H9 (cell line): Measurements from ENCODE around the gene DUOXA1. TPM values are rescaled to one million over a fixed set of nuclear protein-coding genes. Genes with fewer than 3 reads are reported as not detected.
A peak's percentile ranks its signal among the peaks of the same experiment; 100 is the strongest.

Source experiments
- DNase-seq: peaks from one replicate; pipeline ENCODE4 v3.0.0-alpha.2; 2017
- H2AFZ ChIP-seq: one replicate; pipeline ENCODE4 v1.6.1; 2013; ENCODE audit warnings: mild to moderate bottlenecking, low read length, control low read depth, moderate library complexity
- H2AK5ac ChIP-seq: 2 replicates; pipeline ENCODE4 v1.6.1; 2013; ENCODE audit warnings: low read length, control low read depth, mixed read lengths; ENCODE audit not compliant: insufficient read length
- H2BK120ac ChIP-seq: one replicate; pipeline ENCODE4 v1.6.1; 2013; ENCODE audit warnings: low read depth, mild to moderate bottlenecking, low read length, control low read depth, inconsistent platforms; ENCODE audit not compliant: poor library complexity, severe bottlenecking
- H2BK12ac ChIP-seq: 2 replicates; pipeline ENCODE4 v1.6.1; 2013; ENCODE audit warnings: low read length, control low read depth, mixed read lengths, low read depth; ENCODE audit not compliant: insufficient read length
- H2BK15ac ChIP-seq: 2 replicates; pipeline ENCODE4 v1.6.1; 2013; ENCODE audit warnings: low read depth, low read length, control low read depth
- H2BK20ac ChIP-seq: one replicate; pipeline ENCODE4 v1.6.1; 2013; ENCODE audit warnings: low read depth, mild to moderate bottlenecking, low read length, control low read depth, inconsistent platforms; ENCODE audit not compliant: poor library complexity, severe bottlenecking
- H2BK5ac ChIP-seq: 2 replicates; pipeline ENCODE4 v1.6.1; 2013; ENCODE audit warnings: low read length, control low read depth, mixed read lengths; ENCODE audit not compliant: insufficient read length
- H3K14ac ChIP-seq: 2 replicates; pipeline ENCODE4 v1.6.1; 2013; ENCODE audit warnings: low read length, control low read depth; ENCODE audit not compliant: insufficient read depth
- H3K18ac ChIP-seq: 2 replicates; pipeline ENCODE4 v1.6.1; 2013; ENCODE audit warnings: low read depth, mild to moderate bottlenecking, mixed read lengths, low read length, control low read depth; ENCODE audit not compliant: insufficient read length
- H3K23ac ChIP-seq: 2 replicates; pipeline ENCODE4 v1.6.1; 2013; ENCODE audit warnings: low read length, control low read depth, mixed read lengths, low read depth; ENCODE audit not compliant: insufficient read length
- H3K23me2 ChIP-seq: 2 replicates; pipeline ENCODE4 v1.6.1; 2013; ENCODE audit warnings: low read depth, mild to moderate bottlenecking, mixed read lengths, low read length, control low read depth; ENCODE audit not compliant: insufficient read length, poor library complexity, severe bottlenecking
- H3K27ac ChIP-seq: 2 replicates; pipeline ENCODE4 v1.5.1; 2013; ENCODE audit warnings: low read length, control low read depth, mixed read lengths, low read depth; ENCODE audit not compliant: insufficient read length
- H3K27me3 ChIP-seq: 2 replicates; pipeline ENCODE4 v1.6.1; 2013; ENCODE audit warnings: low read length, control low read depth, inconsistent platforms; ENCODE audit not compliant: insufficient read depth
- H3K4ac ChIP-seq: 2 replicates; pipeline ENCODE4 v1.6.1; 2013; ENCODE audit warnings: low read depth, mild to moderate bottlenecking, control low read depth, inconsistent platforms, low read length, moderate library complexity
- H3K4me1 ChIP-seq: 2 replicates; pipeline ENCODE4 v1.6.1; 2013; ENCODE audit warnings: low read length, control low read depth, inconsistent platforms; ENCODE audit not compliant: insufficient read depth
- H3K4me2 ChIP-seq: 2 replicates; pipeline ENCODE4 v1.6.1; 2013; ENCODE audit warnings: low read length, control low read depth, mixed read lengths; ENCODE audit not compliant: insufficient read length, insufficient read depth
- H3K56ac ChIP-seq: 2 replicates; pipeline ENCODE4 v1.6.1; 2013; ENCODE audit warnings: low read depth, mild to moderate bottlenecking, mixed read lengths, low read length, control low read depth; ENCODE audit not compliant: insufficient read length
- H3K79me1 ChIP-seq: 2 replicates; pipeline ENCODE4 v1.6.1; 2013; ENCODE audit warnings: low read depth, mild to moderate bottlenecking, moderate library complexity, low read length, control low read depth, inconsistent platforms; ENCODE audit not compliant: insufficient read depth, poor library complexity, severe bottlenecking
- H3K79me2 ChIP-seq: 2 replicates; pipeline ENCODE4 v1.6.1; 2013; ENCODE audit warnings: low read length, control low read depth, inconsistent platforms; ENCODE audit not compliant: insufficient read depth
- H3K9ac ChIP-seq: 2 replicates; pipeline ENCODE4 v1.6.1; 2013; ENCODE audit warnings: low read length, control low read depth, mixed read lengths; ENCODE audit not compliant: insufficient read length; ENCODE audit errors: extremely low read depth
- H3K9me3 ChIP-seq: one replicate; pipeline ENCODE4 v1.6.1; 2013; ENCODE audit warnings: low read depth, low read length, inconsistent platforms; ENCODE audit not compliant: control insufficient read depth
- H3T11ph ChIP-seq: one replicate; pipeline ENCODE4 v1.6.1; 2013; ENCODE audit warnings: mild to moderate bottlenecking, low read length, control low read depth, inconsistent platforms
- H4K20me1 ChIP-seq: one replicate; pipeline ENCODE4 v1.6.1; 2013; ENCODE audit not compliant: control insufficient read depth, insufficient read length, insufficient read depth
- H4K5ac ChIP-seq: 2 replicates; pipeline ENCODE4 v1.6.1; 2013; ENCODE audit warnings: low read depth, mild to moderate bottlenecking, mixed read lengths, low read length, control low read depth; ENCODE audit not compliant: insufficient read length
- H4K8ac ChIP-seq: replicated peaks from 2 replicates; pipeline ENCODE4 v1.6.1; 2013; ENCODE audit warnings: low read length, control low read depth, mixed read lengths, low read depth; ENCODE audit not compliant: insufficient read length
- H4K91ac ChIP-seq: 2 replicates; pipeline ENCODE4 v1.6.1; 2013; ENCODE audit warnings: low read depth, mild to moderate bottlenecking, moderate library complexity, mixed read lengths, low read length, control low read depth; ENCODE audit not compliant: insufficient read length
- H3K27ac Mint-ChIP-seq, 3 experiments: 2 replicates in 2 of 3; 3 replicates in 1 of 3; pipeline ENCODE4 v1.8.0; 2020 to 2021; ENCODE audit warnings: mixed read lengths in 3 of 3, mild to moderate bottlenecking in 1 of 3, moderate library complexity in 1 of 3
- H3K27me3 Mint-ChIP-seq: 2 replicates; pipeline ENCODE4 v1.8.0; 2021; ENCODE audit warnings: low read depth, mild to moderate bottlenecking, moderate library complexity, mixed read lengths
- H3K36me3 Mint-ChIP-seq, 3 experiments: 2 replicates in 2 of 3; 3 replicates in 1 of 3; pipeline ENCODE4 v1.8.0; 2020 to 2021; ENCODE audit warnings: low read depth in 3 of 3, mixed read lengths in 3 of 3; ENCODE audit not compliant: insufficient read depth in 1 of 3
- H3K4me1 Mint-ChIP-seq, 2 experiments: 2 replicates each; pipeline ENCODE4 v1.8.0; 2020; ENCODE audit warnings: mixed read lengths in 2 of 2
- H3K4me3 Mint-ChIP-seq, 2 experiments: 2 replicates in 1 of 2; 3 replicates in 1 of 2; pipeline ENCODE4 v1.8.0; 2020 to 2021; ENCODE audit warnings: mild to moderate bottlenecking in 2 of 2, mixed read lengths in 2 of 2, moderate library complexity in 1 of 2
- H3K9me3 Mint-ChIP-seq, 2 experiments: 2 replicates in 1 of 2; 3 replicates in 1 of 2; pipeline ENCODE4 v1.8.0; 2020; ENCODE audit warnings: mild to moderate bottlenecking in 2 of 2, mixed read lengths in 2 of 2, moderate library complexity in 1 of 2
- WGBS: extraction: QIAGEN DNeasy Blood & Tissue Kit; methylation state at CpG from one replicate; pipeline ENCODE4 v1.1.7; 2013; ENCODE audit warnings: missing lambda C conversion rate, low lambda C conversion rate, mixed read lengths; ENCODE audit not compliant: insufficient read length; ENCODE audit errors: extremely low coverage; 5-methylcytosine and 5-hydroxymethylcytosine counted together
- total RNA-seq: library from RNA; stranded (reverse); gene quantifications from 2 replicates; pipeline ENCODE4 v1.2.1, GENCODE V29; 2021
- TF ChIP-seq, protein P1 (sequence below): fragments of 200-600 bp; sonication (generic); conservative IDR thresholded peaks from 3 replicates; pipeline ENCODE4 v1.8.0; 2021; ENCODE audit warnings: antibody characterized with exemption, mild to moderate bottlenecking

The DUOXA1 gene
- total RNA-seq, 1 experiment from 2014 or later = 1.2 TPM

DNA sequence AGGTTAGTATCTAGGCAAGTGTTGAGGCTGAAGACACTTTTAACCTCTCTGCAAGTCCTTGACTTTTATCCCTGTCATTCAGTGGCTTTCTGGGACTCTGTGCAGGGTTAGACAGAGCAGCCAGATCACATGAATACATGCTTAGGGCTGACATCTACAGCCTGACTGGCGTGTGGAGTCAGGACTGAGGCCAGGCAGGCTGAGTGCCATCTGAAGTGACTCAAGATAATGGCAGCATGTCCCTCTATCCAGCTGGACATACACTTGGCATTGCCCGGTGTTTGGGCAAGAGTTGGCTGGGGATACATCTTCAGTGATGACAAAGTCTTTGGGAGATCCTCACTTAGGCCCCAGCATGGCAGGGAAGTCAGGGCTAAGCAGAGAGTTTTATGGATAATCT is 38.1 kb downstream of the DUOXA1 start:
- H3K4me1 Mint-ChIP-seq = no peaks in the 10 kb centered on the region
- H3K14ac ChIP-seq = no peak overlapping the region
- H3K4me2 ChIP-seq = no peak overlapping the region
- no peak overlapping the region for H2AK5ac ChIP-seq
- H3K27me3 Mint-ChIP-seq = peaks cover 25% of the 10 kb centered on the region
- H3K4me3 Mint-ChIP-seq = no peak overlapping the region
- no peak overlapping the region for H4K8ac ChIP-seq
- no peak overlapping the region for H3T11ph ChIP-seq
- H3K56ac ChIP-seq = no peak overlapping the region
- no peaks in the 10 kb centered on the region for H3K36me3 Mint-ChIP-seq
- no peak overlapping the region for H2BK12ac ChIP-seq
- H2BK20ac ChIP-seq = no peak overlapping the region
- TF ChIP-seq, protein P1, sequence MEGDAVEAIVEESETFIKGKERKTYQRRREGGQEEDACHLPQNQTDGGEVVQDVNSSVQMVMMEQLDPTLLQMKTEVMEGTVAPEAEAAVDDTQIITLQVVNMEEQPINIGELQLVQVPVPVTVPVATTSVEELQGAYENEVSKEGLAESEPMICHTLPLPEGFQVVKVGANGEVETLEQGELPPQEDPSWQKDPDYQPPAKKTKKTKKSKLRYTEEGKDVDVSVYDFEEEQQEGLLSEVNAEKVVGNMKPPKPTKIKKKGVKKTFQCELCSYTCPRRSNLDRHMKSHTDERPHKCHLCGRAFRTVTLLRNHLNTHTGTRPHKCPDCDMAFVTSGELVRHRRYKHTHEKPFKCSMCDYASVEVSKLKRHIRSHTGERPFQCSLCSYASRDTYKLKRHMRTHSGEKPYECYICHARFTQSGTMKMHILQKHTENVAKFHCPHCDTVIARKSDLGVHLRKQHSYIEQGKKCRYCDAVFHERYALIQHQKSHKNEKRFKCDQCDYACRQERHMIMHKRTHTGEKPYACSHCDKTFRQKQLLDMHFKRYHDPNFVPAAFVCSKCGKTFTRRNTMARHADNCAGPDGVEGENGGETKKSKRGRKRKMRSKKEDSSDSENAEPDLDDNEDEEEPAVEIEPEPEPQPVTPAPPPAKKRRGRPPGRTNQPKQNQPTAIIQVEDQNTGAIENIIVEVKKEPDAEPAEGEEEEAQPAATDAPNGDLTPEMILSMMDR = no peak
- H3K9me3 Mint-ChIP-seq = no peaks in the 10 kb centered on the region; a peak in 1 of 5 replicates
- no peak for DNase-seq
- H2BK15ac ChIP-seq = no peak overlapping the region
- H3K9me3 ChIP-seq = no peaks in the 10 kb centered on the region
- WGBS = no CpG with 5 or more reads among the region's 2 CpGs
- H3K27me3 ChIP-seq = no peaks in the 10 kb centered on the region
- no peak overlapping the region for H2BK5ac ChIP-seq
- no peak overlapping the region for H3K18ac ChIP-seq
- no peak overlapping the region for H2BK120ac ChIP-seq
- H4K20me1 ChIP-seq = no peaks in the 10 kb centered on the region
- H4K91ac ChIP-seq = no peak overlapping the region
- peak overlapping the region in 1 of 3 experiments; percentile 80; a peak in 1 of 7 replicates for H3K27ac Mint-ChIP-seq
- no peak overlapping the region for H2AFZ ChIP-seq
- no peak overlapping the region for H3K23ac ChIP-seq
- H3K4ac ChIP-seq = no peak overlapping the region
- no peaks in the 10 kb centered on the region for H3K4me1 ChIP-seq
- H3K79me2 ChIP-seq = no peaks in the 10 kb centered on the region
- no peak overlapping the region for H3K9ac ChIP-seq
- no peak overlapping the region for H3K27ac ChIP-seq
- H3K79me1 ChIP-seq = no peaks in the 10 kb centered on the region
- no peak overlapping the region for H4K5ac ChIP-seq
- H3K23me2 ChIP-seq = no peaks in the 10 kb centered on the region
